Thymus (tissue), 14 donors: ENCODE measurements around the gene PHIP. TPM values are rescaled to one million over a fixed set of nuclear protein-coding genes. Genes with fewer than 3 reads are reported as not detected.

Experiments
- DNase-seq, 9 donors: peaks; one replicate each; pipeline ENCODE4 v3.0.0-alpha.2; 2013; ENCODE audit warnings: low spot score in 9 of 9, low read depth in 6 of 9, missing footprints in 1 of 9
- H3K27ac ChIP-seq, 2 donors: one replicate each; pipeline ENCODE4 v1.5.1; 2013; ENCODE audit warnings: control low read depth in 1 of 2, low read depth in 1 of 2, low read length in 1 of 2, mild to moderate bottlenecking in 1 of 2, moderate library complexity in 1 of 2
- H3K27me3 ChIP-seq, 2 donors: one replicate each; pipeline ENCODE4 v1.5.1; 2013; ENCODE audit warnings: low read length in 1 of 2; ENCODE audit not compliant: control insufficient read depth in 2 of 2, insufficient read depth in 1 of 2
- H3K36me3 ChIP-seq, 2 donors: one replicate each; pipeline ENCODE4 v1.5.1; 2013; ENCODE audit warnings: low read length in 1 of 2, mild to moderate bottlenecking in 1 of 2, moderate library complexity in 1 of 2; ENCODE audit not compliant: control insufficient read depth in 2 of 2, insufficient read depth in 2 of 2
- H3K4me1 ChIP-seq, 2 donors: one replicate each; pipeline ENCODE4 v1.5.1; 2013; ENCODE audit warnings: low read length in 2 of 2; ENCODE audit not compliant: control insufficient read depth in 2 of 2, insufficient read depth in 2 of 2
- H3K4me3 ChIP-seq, 2 donors: one replicate each; pipeline ENCODE4 v1.5.1; 2013; ENCODE audit warnings: low read length in 2 of 2, control low read depth in 1 of 2, mild to moderate bottlenecking in 1 of 2
- H3K9me3 ChIP-seq, 2 donors: one replicate each; pipeline ENCODE4 v1.5.1; 2013; ENCODE audit warnings: low read length in 1 of 2, mild to moderate bottlenecking in 1 of 2; ENCODE audit not compliant: control insufficient read depth in 2 of 2, insufficient read depth in 1 of 2
- WGBS: extraction: QIAGEN DNeasy Blood & Tissue Kit; methylation state at CpG from one replicate; pipeline ENCODE4 v1.1.7; 2013; 5-methylcytosine and 5-hydroxymethylcytosine counted together
- long read RNA-seq, 10 donors: transcript quantifications; one replicate each; lab custom pipeline, GENCODE V29; 2026
- polyA plus RNA-seq: library from polyadenylated mRNA; stranded (reverse); fragments of 200-250 nt; gene quantifications from one replicate; pipeline ENCODE4 v1.2.3, GENCODE V29; 2013
- total RNA-seq: library from RNA; stranded (reverse); fragments of 120-200 nt; gene quantifications from one replicate; pipeline ENCODE4 v1.2.4, GENCODE V29; 2013
- donor health status: healthy.

PHIP gene
- total RNA-seq (25.5 TPM), polyA plus RNA-seq (16.8 TPM)
- long read RNA-seq, donor 1, result 0 reads
- long read RNA-seq, donor 2, result 0 reads
- long read RNA-seq, donor 3, partial matches to known transcripts, result 8 of 23 reads
- long read RNA-seq, donor 3, other reads (novel, unspliced or antisense), result 15 of 23 reads
- long read RNA-seq, donor 4, result 0 reads
- long read RNA-seq, donor 5, partial matches to known transcripts, result 6 of 6 reads
- long read RNA-seq, donor 5, other reads (novel, unspliced or antisense), result 0 of 6 reads
- long read RNA-seq, donor 6, full-length matches to known transcripts, result 1 of 7 reads
- long read RNA-seq, donor 6, partial matches to known transcripts, result 6 of 7 reads
- long read RNA-seq, donor 6, other reads (novel, unspliced or antisense), result 0 of 7 reads
- long read RNA-seq, donor 7, result 0 reads
- long read RNA-seq, donor 8, result 0 reads
- long read RNA-seq, donor 9, result 0 reads
- long read RNA-seq, donor 10, result 0 reads

- Histone ChIP-seq H3K4me1 (peaks cover 0 to 3% of the 10 kb centered on the region in 2 donors), H3K27ac (peak within 1 kb of the TSS; percentile 97 to 99), H3K27me3 (no peaks in the 10 kb centered on the region), H3K36me3 (no peaks in the 10 kb centered on the region), H3K9me3 (no peaks in the 10 kb centered on the region), H3K4me3 (peak within 1 kb of the TSS; percentile 90 to 97)
- under 1% methylated on average over 73 of the region's 73 CpGs for WGBS
- DNase-seq, result peak; percentile 81 to 98 (median 93)
Measured at GRCh38 chr6:79078075-79078969, at the start of gene PHIP. Gene PHIP, minus strand, starts transcription at chr6:79078254. Its CDS starts 186 bp downstream, at chr6:79078068.

- no peaks in the 10 kb centered on the region for H3K27me3 ChIP-seq
- no peaks in the 10 kb centered on the region for H3K9me3 ChIP-seq
- DNase-seq, result no peak
- H3K4me3 ChIP-seq, result no peak overlapping the region
- H3K27ac ChIP-seq, result no peak overlapping the region
- H3K4me1 ChIP-seq, result no peaks in the 10 kb centered on the region
- no peaks in the 10 kb centered on the region for H3K36me3 ChIP-seq
Measured at GRCh38 chr6:79127660-79128059, 49.6 kb upstream of the PHIP start.

GRCh38 chr6:79119217-79119616, 41.2 kb upstream of the PHIP start:
- H3K27me3 ChIP-seq, result no peaks in the 10 kb centered on the region
- no peaks in the 10 kb centered on the region for H3K9me3 ChIP-seq
- 93% methylated on average over 1 of the region's 1 CpG for WGBS
- no peak overlapping the region for H3K27ac ChIP-seq
- no peaks in the 10 kb centered on the region for H3K4me1 ChIP-seq
- no peaks in the 10 kb centered on the region for H3K36me3 ChIP-seq
- no peak for DNase-seq
- H3K4me3 ChIP-seq, result no peak overlapping the region

GRCh38 chr6:79117752-79118151, 39.7 kb upstream of the PHIP start:
- Histone ChIP-seq H3K36me3 (no peaks in the 10 kb centered on the region), H3K27ac (no peak overlapping the region), H3K27me3 (no peaks in the 10 kb centered on the region), H3K4me3 (no peak overlapping the region), H3K9me3 (no peaks in the 10 kb centered on the region), H3K4me1 (no peaks in the 10 kb centered on the region)
- WGBS, result 93% methylated on average over 2 of the region's 2 CpGs
- DNase-seq, result no peak

- H3K9me3 ChIP-seq, result no peaks in the 10 kb centered on the region
- no peak for DNase-seq
- H3K4me3 ChIP-seq, result no peak overlapping the region
- H3K4me1 ChIP-seq, result no peaks in the 10 kb centered on the region
- WGBS, result 93% methylated on average over 2 of the region's 2 CpGs
- no peaks in the 10 kb centered on the region for H3K27me3 ChIP-seq
- H3K36me3 ChIP-seq, result no peaks in the 10 kb centered on the region
- no peak overlapping the region for H3K27ac ChIP-seq
Measured at GRCh38 chr6:79115553-79116182, 37.6 kb upstream of the PHIP start.

- Histone ChIP-seq H3K4me1 (no peaks in the 10 kb centered on the region), H3K36me3 (no peaks in the 10 kb centered on the region)
- no peak for DNase-seq
Measured at GRCh38 chr6:79111549-79111948, 33.5 kb upstream of the PHIP start.

GRCh38 chr6:79101164-79101563, 23.1 kb upstream of the PHIP start:
- no peaks in the 10 kb centered on the region for H3K36me3 ChIP-seq
- H3K27ac ChIP-seq, result no peak overlapping the region
- H3K27me3 ChIP-seq, result no peaks in the 10 kb centered on the region
- no peak for DNase-seq
- H3K4me1 ChIP-seq, result no peaks in the 10 kb centered on the region
- H3K4me3 ChIP-seq, result no peak overlapping the region
- H3K9me3 ChIP-seq, result no peaks in the 10 kb centered on the region
- 98% methylated on average over 2 of the region's 2 CpGs for WGBS

More at GRCh38 chr6:79111549-79111948, 33.5 kb upstream of the PHIP start:
- Histone ChIP-seq H3K4me3 (no peak overlapping the region), H3K27me3 (no peaks in the 10 kb centered on the region), H3K9me3 (no peaks in the 10 kb centered on the region), H3K27ac (no peak overlapping the region)

- Histone ChIP-seq H3K36me3 (no peaks in the 10 kb centered on the region), H3K27me3 (no peaks in the 10 kb centered on the region), H3K9me3 (no peaks in the 10 kb centered on the region), H3K4me3 (no peak overlapping the region), H3K4me1 (no peaks in the 10 kb centered on the region), H3K27ac (no peak overlapping the region)
- no peak for DNase-seq
- 93% methylated on average over 2 of the region's 2 CpGs for WGBS
Measured at GRCh38 chr6:79100304-79100703, 22.2 kb upstream of the PHIP start.

- H3K27me3 ChIP-seq, result no peaks in the 10 kb centered on the region
- H3K36me3 ChIP-seq, result no peaks in the 10 kb centered on the region
- no peak for DNase-seq
- H3K4me1 ChIP-seq, result no peaks in the 10 kb centered on the region
- H3K9me3 ChIP-seq, result no peaks in the 10 kb centered on the region
- H3K4me3 ChIP-seq, result no peak overlapping the region
- H3K27ac ChIP-seq, result no peak overlapping the region
Measured at GRCh38 chr6:79094938-79095337, 16.9 kb upstream of the PHIP start.
